ENCODE results near the gene AGBL4. TPM values are rescaled to one million over a fixed set of nuclear protein-coding genes. Genes with fewer than 3 reads are reported as not detected.

AGBL4 gene
- polyA plus RNA-seq, 3 donors: 0.05 TPM; not detected in 2

DNA sequence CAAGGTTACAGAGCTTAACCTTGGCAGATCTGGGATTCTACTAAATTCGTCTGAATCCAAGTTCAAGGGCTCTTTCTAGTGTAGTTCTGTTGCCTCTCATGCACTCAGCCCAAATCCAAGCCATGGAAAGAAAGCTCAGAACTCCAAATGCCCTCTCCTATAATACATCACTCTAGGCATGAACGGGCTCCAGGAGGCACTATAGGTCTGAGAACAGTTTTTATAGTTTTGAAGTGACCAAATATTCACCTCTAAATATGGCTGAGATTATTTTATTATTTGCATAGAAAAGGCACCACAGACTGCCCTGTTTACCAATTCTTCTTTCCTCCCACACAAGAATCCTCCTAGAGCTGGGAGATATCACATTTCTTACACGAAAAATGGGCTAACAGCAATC lies 919.2 kb downstream of the AGBL4 start:
- WGBS (ENCODE audit: insufficient coverage): 75% methylated on average over 1 of the region's 3 CpGs
- TF ChIP-seq, protein P1, sequence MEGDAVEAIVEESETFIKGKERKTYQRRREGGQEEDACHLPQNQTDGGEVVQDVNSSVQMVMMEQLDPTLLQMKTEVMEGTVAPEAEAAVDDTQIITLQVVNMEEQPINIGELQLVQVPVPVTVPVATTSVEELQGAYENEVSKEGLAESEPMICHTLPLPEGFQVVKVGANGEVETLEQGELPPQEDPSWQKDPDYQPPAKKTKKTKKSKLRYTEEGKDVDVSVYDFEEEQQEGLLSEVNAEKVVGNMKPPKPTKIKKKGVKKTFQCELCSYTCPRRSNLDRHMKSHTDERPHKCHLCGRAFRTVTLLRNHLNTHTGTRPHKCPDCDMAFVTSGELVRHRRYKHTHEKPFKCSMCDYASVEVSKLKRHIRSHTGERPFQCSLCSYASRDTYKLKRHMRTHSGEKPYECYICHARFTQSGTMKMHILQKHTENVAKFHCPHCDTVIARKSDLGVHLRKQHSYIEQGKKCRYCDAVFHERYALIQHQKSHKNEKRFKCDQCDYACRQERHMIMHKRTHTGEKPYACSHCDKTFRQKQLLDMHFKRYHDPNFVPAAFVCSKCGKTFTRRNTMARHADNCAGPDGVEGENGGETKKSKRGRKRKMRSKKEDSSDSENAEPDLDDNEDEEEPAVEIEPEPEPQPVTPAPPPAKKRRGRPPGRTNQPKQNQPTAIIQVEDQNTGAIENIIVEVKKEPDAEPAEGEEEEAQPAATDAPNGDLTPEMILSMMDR (IDR thresholded peaks at IDR 0.05): no peak
- intact Hi-C loops (cut with micrococcal nuclease): no loop called here

GRCh38 chr1:49102752-49103151 lies 921.0 kb downstream of the AGBL4 start:
- no peaks in the 10 kb centered on the region for H3K36me3 Mint-ChIP-seq
- H3K4me3 Mint-ChIP-seq: no peak overlapping the region
- H3K27ac ChIP-seq (ENCODE audit: low read depth in 1 of 2, low read length in 2 of 2): no peak overlapping the region
- H3K27ac Mint-ChIP-seq: no peak overlapping the region
- H3K4me2 ChIP-seq (replicated peaks; ENCODE audit: extremely low read depth, low read length, poor library complexity, severe bottlenecking): no peak overlapping the region
- TF ChIP-seq, protein P1 (IDR thresholded peaks at IDR 0.05): no peak
- no peaks in the 10 kb centered on the region for H3K27me3 ChIP-seq (ENCODE audit: control insufficient read depth in 2 of 2, insufficient read depth in 2 of 2, low read length in 2 of 2)
- H3K9me3 ChIP-seq (replicated peaks in 1 of 2; ENCODE audit: control insufficient read depth in 1 of 2, insufficient read depth in 1 of 2, low read length in 2 of 2): no peaks in the 10 kb centered on the region
- H3K27me3 Mint-ChIP-seq (ENCODE audit: low read depth in 3 of 3): no peaks in the 10 kb centered on the region
- H3K4me3 ChIP-seq (replicated peaks in 1 of 3; ENCODE audit: low read depth in 2 of 3, low read length in 3 of 3): no peak overlapping the region
- DNase-seq: no peak
- no peaks in the 10 kb centered on the region for H3K9me3 Mint-ChIP-seq
- H3K4me1 Mint-ChIP-seq: no peaks in the 10 kb centered on the region
- H3K79me2 ChIP-seq (ENCODE audit: insufficient read depth, low read length): no peaks in the 10 kb centered on the region
- H3K9ac ChIP-seq (ENCODE audit: insufficient read depth, low read length, poor library complexity, severe bottlenecking): no peak overlapping the region
- no peak overlapping the region for H2AFZ ChIP-seq (ENCODE audit: insufficient read depth, low read depth, low read length, poor library complexity, severe bottlenecking)
- H3K4me1 ChIP-seq (ENCODE audit: control insufficient read depth in 1 of 2, insufficient read depth in 2 of 2, low read length in 2 of 2): no peaks in the 10 kb centered on the region
- intact Hi-C loops (cut with micrococcal nuclease): no loop called here
- H3K36me3 ChIP-seq (replicated peaks in 1 of 2; ENCODE audit: control insufficient read depth in 1 of 2, insufficient read depth in 2 of 2, low read length in 2 of 2): no peaks in the 10 kb centered on the region
- H4K20me1 ChIP-seq (ENCODE audit: insufficient read depth, low read length): no peaks in the 10 kb centered on the region

More for the DNA sequence above, 919.2 kb downstream of the AGBL4 start:
- peaks cover 0 to 2% (median 1%) of the 10 kb centered on the region in 3 donors for H3K27me3 Mint-ChIP-seq (ENCODE audit: low read depth in 3 of 3)
- no peaks in the 10 kb centered on the region for H3K9me3 Mint-ChIP-seq
- no peak overlapping the region for H3K27ac Mint-ChIP-seq
- H3K4me1 Mint-ChIP-seq: no peaks in the 10 kb centered on the region
- no peak for DNase-seq
- Histone ChIP-seq H3K9ac (ENCODE audit: insufficient read depth, low read length, poor library complexity, severe bottlenecking) (no peak overlapping the region), H2AFZ (ENCODE audit: insufficient read depth, low read depth, low read length, poor library complexity, severe bottlenecking) (no peak overlapping the region), H3K36me3 (replicated peaks in 1 of 2; ENCODE audit: control insufficient read depth in 1 of 2, insufficient read depth in 2 of 2, low read length in 2 of 2) (no peaks in the 10 kb centered on the region), H3K27ac (ENCODE audit: low read depth in 1 of 2, low read length in 2 of 2) (no peak overlapping the region), H3K27me3 (ENCODE audit: control insufficient read depth in 2 of 2, insufficient read depth in 2 of 2, low read length in 2 of 2) (no peaks in the 10 kb centered on the region), H3K4me2 (replicated peaks; ENCODE audit: extremely low read depth, low read length, poor library complexity, severe bottlenecking) (no peak overlapping the region), H3K9me3 (replicated peaks in 1 of 2; ENCODE audit: control insufficient read depth in 1 of 2, insufficient read depth in 1 of 2, low read length in 2 of 2) (no peaks in the 10 kb centered on the region), H4K20me1 (ENCODE audit: insufficient read depth, low read length) (no peaks in the 10 kb centered on the region), H3K4me1 (ENCODE audit: control insufficient read depth in 1 of 2, insufficient read depth in 2 of 2, low read length in 2 of 2) (no peaks in the 10 kb centered on the region), H3K4me3 (replicated peaks in 1 of 3; ENCODE audit: low read depth in 2 of 3, low read length in 3 of 3) (no peak overlapping the region), H3K79me2 (ENCODE audit: insufficient read depth, low read length) (no peaks in the 10 kb centered on the region)
- H3K4me3 Mint-ChIP-seq: no peak overlapping the region
- H3K36me3 Mint-ChIP-seq: no peaks in the 10 kb centered on the region
